Erythroblast (primary cell): Measurements from ENCODE around the gene TPST1.

Experiments used
- GATA1 ChIP-seq: IDR thresholded peaks from 2 replicates; pipeline ENCODE4 v1.6.1; 2011; ENCODE audit warnings: low read depth, mild to moderate bottlenecking, control low read depth, low read length, moderate library complexity
- POLR2A ChIP-seq: IDR thresholded peaks from 2 replicates; pipeline ENCODE4 v1.6.1; 2011; ENCODE audit warnings: mild to moderate bottlenecking, low read length

GRCh38 chr7:66326501-66327215 is 121.5 kb downstream of the TPST1 start:
- TF ChIP-seq POLR2A = no peak
- TF ChIP-seq GATA1 = no peak
